H1 (cell line): ENCODE results near the gene CHSY1. TPM values are rescaled to one million over a fixed set of nuclear protein-coding genes. Genes with fewer than 3 reads are reported as not detected.

Experiments used
- CTCF ChIA-PET: fragments of 300-600 bp; sonication (Branson Sonifier 250); formaldehyde crosslinking; loops from one replicate; lab custom pipeline; 2021; ENCODE audit not compliant: partially characterized antibody; lab: Charles Lee
- POLR2A ChIA-PET: fragments of 300-600 bp; sonication (Branson Sonifier 250); formaldehyde crosslinking; loops from one replicate; lab custom pipeline; 2021; ENCODE audit warnings: inconsistent platforms; ENCODE audit not compliant: partially characterized antibody; lab: Charles Lee
- DNase-seq, 2 experiments: peaks; one replicate each; pipeline versions ENCODE4 v3.0.0 to v3.0.0-alpha.2; 2010 to 2022; ENCODE audit warnings: low spot score in 2 of 2, low read depth in 1 of 2, mixed read lengths in 1 of 2
- FAIRE-seq: peaks from 2 replicates; lab custom pipeline; 2011; peaks lifted over from hg19 to GRCh38; lab: Jason Lieb, UNC
- H2AFZ ChIP-seq: 2 replicates; pipeline ENCODE4 v1.8.1; 2012; ENCODE audit warnings: low read length, inconsistent platforms
- H2AK5ac ChIP-seq: 2 replicates; pipeline ENCODE4 v1.6.1; 2013; ENCODE audit warnings: low read depth, low read length
- H2BK120ac ChIP-seq: replicated peaks from 2 replicates; pipeline ENCODE3; 2013; ENCODE audit warnings: low read depth, low read length, inconsistent platforms
- H2BK12ac ChIP-seq: 2 replicates; pipeline ENCODE4 v1.6.1; 2013; ENCODE audit warnings: low read depth, low read length
- H2BK15ac ChIP-seq: 2 replicates; pipeline ENCODE4 v1.6.1; 2013; ENCODE audit warnings: low read length
- H2BK20ac ChIP-seq: 2 replicates; pipeline ENCODE4 v1.6.1; 2013; ENCODE audit warnings: low read length
- H2BK5ac ChIP-seq: 2 replicates; pipeline ENCODE4 v1.6.1; 2013; ENCODE audit warnings: low read depth, low read length
- H3K14ac ChIP-seq: 2 replicates; pipeline ENCODE4 v1.6.1; 2013; ENCODE audit warnings: inconsistent platforms; ENCODE audit not compliant: insufficient read length
- H3K18ac ChIP-seq: 2 replicates; pipeline ENCODE4 v1.6.1; 2013; ENCODE audit warnings: low read length; ENCODE audit errors: extremely low read depth
- H3K23ac ChIP-seq: 2 replicates; pipeline ENCODE4 v1.6.1; 2013; ENCODE audit warnings: inconsistent platforms; ENCODE audit not compliant: insufficient read length
- H3K23me2 ChIP-seq: 2 replicates; pipeline ENCODE4 v1.6.1; 2013; ENCODE audit warnings: low read depth, low read length
- H3K27ac ChIP-seq: 2 replicates; pipeline ENCODE4 v1.6.1; 2011; ENCODE audit warnings: low read depth, low read length, inconsistent platforms
- H3K27me3 ChIP-seq, 4 experiments: replicated peaks in 1 of 4; 1 replicate in 1 of 4; 2 replicates in 3 of 4; pipeline versions ENCODE4 v1.6.1 to v1.8.1; 2011 to 2013; ENCODE audit warnings: low read length in 3 of 4, mild to moderate bottlenecking in 3 of 4, inconsistent platforms in 2 of 4, mixed read lengths in 2 of 4, moderate library complexity in 1 of 4; ENCODE audit not compliant: control insufficient read depth in 3 of 4, insufficient read depth in 3 of 4; ENCODE audit errors: extremely low read depth in 1 of 4
- H3K36me3 ChIP-seq, 4 experiments: 2 replicates each; pipeline versions ENCODE4 v1.6.1 to v1.8.1; 2011 to 2013; ENCODE audit warnings: mild to moderate bottlenecking in 4 of 4, low read length in 3 of 4, moderate library complexity in 2 of 4, control low read depth in 1 of 4, inconsistent platforms in 1 of 4; ENCODE audit not compliant: insufficient read depth in 4 of 4, control insufficient read depth in 2 of 4
- H3K4ac ChIP-seq: replicated peaks from 2 replicates; pipeline ENCODE3; 2013; ENCODE audit warnings: low read length, low read depth, mixed read lengths, inconsistent platforms; ENCODE audit not compliant: insufficient read length
- H3K4me1 ChIP-seq, 4 experiments: replicated peaks in 1 of 4; 1 replicate in 1 of 4; 2 replicates in 3 of 4; pipeline versions ENCODE4 v1.6.1 to v1.8.1; 2011 to 2013; ENCODE audit warnings: low read length in 3 of 4, inconsistent platforms in 2 of 4, mixed read lengths in 1 of 4; ENCODE audit not compliant: insufficient read depth in 4 of 4, control insufficient read depth in 3 of 4
- H3K4me2 ChIP-seq, 2 experiments: 2 replicates each; pipeline versions ENCODE4 v1.6.1 to v1.8.1; 2011 to 2013; ENCODE audit warnings: low read depth in 2 of 2, low read length in 2 of 2, control low read depth in 1 of 2, inconsistent platforms in 1 of 2, mild to moderate bottlenecking in 1 of 2; ENCODE audit not compliant: insufficient read depth in 1 of 2
- H3K4me3 ChIP-seq, 4 experiments: fragments of 200-600, 300-600 bp in 1 of 4; sonication (generic), shearing (Covaris generic), sonication (Bioruptor Twin) in 1 of 4; 2 replicates each; pipeline versions ENCODE4 v1.5.1 to v1.8.1; 2011 to 2016; ENCODE audit warnings: low read length in 4 of 4, low read depth in 3 of 4, control low read depth in 2 of 4, inconsistent platforms in 2 of 4, mild to moderate bottlenecking in 2 of 4, mixed read lengths in 1 of 4, moderate library complexity in 1 of 4; ENCODE audit not compliant: insufficient read depth in 2 of 4; ENCODE audit errors: extremely low read depth in 1 of 4
- H3K56ac ChIP-seq: replicated peaks from 2 replicates; pipeline ENCODE3; 2013; ENCODE audit warnings: low read depth, mild to moderate bottlenecking, mixed read lengths, low read length, inconsistent platforms; ENCODE audit not compliant: insufficient read length
- H3K79me1 ChIP-seq: 2 replicates; pipeline ENCODE4 v1.6.1; 2013; ENCODE audit warnings: low read depth, low read length, control low read depth
- H3K79me2 ChIP-seq, 2 experiments: 2 replicates each; pipeline versions ENCODE4 v1.6.1 to v1.8.1; 2012 to 2013; ENCODE audit warnings: low read length in 2 of 2, mild to moderate bottlenecking in 2 of 2, inconsistent platforms in 1 of 2; ENCODE audit not compliant: insufficient read depth in 2 of 2, control insufficient read depth in 1 of 2
- H3K9ac ChIP-seq, 4 experiments: replicated peaks in 1 of 4; 1 replicate in 1 of 4; 2 replicates in 3 of 4; pipeline versions ENCODE4 v1.6.1 to v1.8.1; 2011 to 2013; ENCODE audit warnings: low read depth in 3 of 4, low read length in 3 of 4, control low read depth in 2 of 4, mild to moderate bottlenecking in 2 of 4, moderate library complexity in 2 of 4, inconsistent platforms in 1 of 4; ENCODE audit errors: extremely low read depth in 1 of 4
- H3K9me3 ChIP-seq, 2 experiments: 2 replicates each; pipeline versions ENCODE4 v1.6.1 to v1.8.1; 2012 to 2013; ENCODE audit warnings: mild to moderate bottlenecking in 2 of 2, moderate library complexity in 2 of 2, control low read depth in 1 of 2, inconsistent platforms in 1 of 2, low read depth in 1 of 2, low read length in 1 of 2, mixed read lengths in 1 of 2; ENCODE audit not compliant: insufficient read depth in 2 of 2
- H4K20me1 ChIP-seq, 2 experiments: replicated peaks in 1 of 2; 2 replicates each; pipeline versions ENCODE3 to v1.8.1; 2011 to 2013; ENCODE audit warnings: inconsistent platforms in 2 of 2, low read length in 2 of 2, mild to moderate bottlenecking in 1 of 2; ENCODE audit not compliant: insufficient read depth in 2 of 2, control insufficient read depth in 1 of 2
- H4K5ac ChIP-seq: 2 replicates; pipeline ENCODE4 v1.6.1; 2013; ENCODE audit warnings: low read length, low read depth, mixed read lengths, inconsistent platforms; ENCODE audit not compliant: insufficient read length
- H4K8ac ChIP-seq: 2 replicates; pipeline ENCODE4 v1.8.0; 2013; ENCODE audit warnings: mild to moderate bottlenecking, moderate library complexity, low read length, inconsistent platforms; ENCODE audit not compliant: insufficient read depth; ENCODE audit errors: extremely low read depth
- H4K91ac ChIP-seq: replicated peaks from 2 replicates; pipeline ENCODE3; 2013; ENCODE audit warnings: low read length, mixed read lengths, inconsistent platforms; ENCODE audit not compliant: insufficient read length
- CEBPB ChIP-seq: IDR thresholded peaks from 2 replicates; pipeline ENCODE4 v1.6.1; 2012; ENCODE audit warnings: low read depth, low read length
- EP300 ChIP-seq, 2 experiments: IDR thresholded peaks; 1 replicate in 1 of 2; 2 replicates in 1 of 2; pipeline ENCODE4 v1.6.1; 2011 to 2012; ENCODE audit warnings: low read depth in 2 of 2, low read length in 2 of 2, mild to moderate bottlenecking in 2 of 2, borderline replicate concordance in 1 of 2, inconsistent platforms in 1 of 2, moderate library complexity in 1 of 2
- MAFK ChIP-seq: IDR thresholded peaks from 2 replicates; pipeline ENCODE4 v1.6.1; 2012; ENCODE audit warnings: low read depth, mild to moderate bottlenecking, improper control_type of control experiment, low read length
- NANOG ChIP-seq: IDR thresholded peaks from 2 replicates; pipeline ENCODE4 v1.6.1; 2011; ENCODE audit warnings: low read length, low read depth, mild to moderate bottlenecking, inconsistent platforms; ENCODE audit not compliant: insufficient read depth, poor library complexity, severe bottlenecking
- POU5F1 ChIP-seq: IDR thresholded peaks from 2 replicates; pipeline ENCODE4 v1.6.1; 2011; ENCODE audit warnings: low read depth, mild to moderate bottlenecking, low read length, moderate library complexity
- RNF2 ChIP-seq: fragments of 200-900, 300-1000 bp; sonication (generic); IDR thresholded peaks from 2 replicates; pipeline ENCODE4 v1.7.1; 2016; ENCODE audit warnings: borderline replicate concordance, low read depth, mild to moderate bottlenecking, antibody characterized with exemption, low read length; ENCODE audit not compliant: poor library complexity, severe bottlenecking; ENCODE audit errors: missing control alignments
- RXRA ChIP-seq: IDR thresholded peaks from 2 replicates; pipeline ENCODE4 v1.6.1; 2011; ENCODE audit warnings: low read depth, mild to moderate bottlenecking, low read length, moderate library complexity; ENCODE audit not compliant: insufficient read depth
- SP1 ChIP-seq: IDR thresholded peaks from 2 replicates; pipeline ENCODE4 v1.6.1; 2011; ENCODE audit warnings: low read depth, low read length
- SUZ12 ChIP-seq: fragments of 200-600 bp; sonication (generic); IDR thresholded peaks from 2 replicates; pipeline ENCODE4 v1.6.1; 2012; ENCODE audit warnings: mild to moderate bottlenecking, inconsistent platforms, low read length, moderate library complexity, mixed read lengths
- USF2 ChIP-seq: IDR thresholded peaks from 2 replicates; pipeline ENCODE4 v1.6.1; 2011; ENCODE audit warnings: low read length, improper control_type of control experiment
- WGBS, 2 experiments: shearing (Covaris generic) in 1 of 2; methylation state at CpG; one replicate each; pipeline versions ENCODE4 v1.1.6 to v1.1.7; 2013 to 2015; ENCODE audit warnings: low lambda C conversion rate in 2 of 2, mixed read lengths in 2 of 2, inconsistent platforms in 1 of 2, low coverage in 1 of 2, missing lambda C conversion rate in 1 of 2; ENCODE audit not compliant: insufficient replicate concordance in 2 of 2, insufficient coverage in 1 of 2, insufficient read length in 1 of 2; ENCODE audit errors: extremely low coverage in 1 of 2, missing lambda C conversion rate in 1 of 2; 5-methylcytosine and 5-hydroxymethylcytosine counted together
- polyA plus RNA-seq, 7 experiments: library from polyadenylated mRNA; depleted of rRNA in 3 of 7; stranded (reverse) in 5 of 7; unstranded in 2 of 7; fragments of >200 nt in 5 of 7; fragments of 200-250 nt in 2 of 7; gene quantifications; 1 replicate in 5 of 7; 2 replicates in 1 of 7; 4 replicates in 1 of 7; pipeline versions ENCODE4 v1.2.1 to v1.2.3, GENCODE V29; 2011 to 2013; ENCODE audit warnings: missing spikeins in 2 of 7, mixed read lengths in 2 of 7
- total RNA-seq: library from RNA; stranded (reverse); fragmentation: NEBNext Ultra II Directional; extraction: Animal tissue kit (Norgen Biotek cat#: 25700); gene quantifications from 2 replicates; pipeline ENCODE4 v1.2.1, GENCODE V29; 2021

CHSY1 gene
- total and polyA plus RNA-seq, 2 of the 8 experiments (the other 6 are each of a cell fraction or from before 2014, with no cell fraction given): 24.9 to 60.7 TPM

DNA sequence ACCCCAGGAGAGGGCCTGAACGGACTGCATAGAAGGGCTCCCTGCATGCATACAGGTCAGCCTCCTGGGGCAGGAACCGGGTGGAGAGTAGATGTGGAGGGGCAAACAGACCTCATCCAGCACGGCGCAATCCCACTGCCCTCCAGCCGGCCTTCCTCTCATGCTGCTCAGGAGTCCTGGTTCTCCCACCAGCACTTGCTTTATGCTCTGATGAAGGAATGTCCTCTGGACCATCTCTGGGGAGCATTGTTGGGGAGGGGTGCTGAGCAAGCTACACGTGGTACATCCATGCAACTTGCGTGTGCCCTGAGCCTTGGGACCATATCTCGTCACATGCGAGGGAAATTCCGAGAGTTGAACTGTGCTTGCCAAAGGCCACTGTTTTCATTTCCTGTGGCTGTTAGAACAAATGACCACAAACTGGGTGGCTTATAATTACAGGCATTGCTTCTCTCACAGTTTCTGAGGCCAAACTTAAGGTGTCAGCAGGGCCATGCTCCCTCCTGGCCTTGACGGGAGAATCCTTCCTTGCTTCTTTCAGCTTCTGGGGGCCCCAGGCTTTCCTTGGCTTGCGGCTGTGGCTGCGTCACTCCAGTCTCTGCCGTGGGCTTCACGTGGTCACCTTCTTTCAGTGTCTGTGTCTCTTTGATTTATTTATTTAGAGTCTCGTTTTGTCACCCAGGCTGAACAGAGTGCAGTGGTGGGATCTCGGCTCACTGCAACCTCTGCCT lies 13.2 kb upstream of the CHSY1 start:
- H2AFZ ChIP-seq: no peak overlapping the region
- TF ChIP-seq SUZ12 (no peak), RXRA (no peak), MAFK (no peak), EP300 (IDR thresholded peaks at IDR 0.05; ENCODE audit: borderline replicate concordance in 1 of 2, low read depth in 2 of 2, low read length in 2 of 2) (no peak), POU5F1 (no peak), SP1 (no peak), CEBPB (no peak), RNF2 (no peak), NANOG (no peak), USF2 (no peak)

More for the DNA sequence above, 13.2 kb upstream of the CHSY1 start:
- CTCF ChIA-PET: interaction anchor here (1.0 to 6.3 kb wide), 4 partner anchors 9 to 251 kb away, joined by 3 to 62 read pairs (median 8); no protein-coding TSS in a partner anchor
- H3K4ac ChIP-seq: no peak overlapping the region
- no peak overlapping the region for H2BK20ac ChIP-seq
- no peak overlapping the region for H3K4me3 ChIP-seq
- H4K91ac ChIP-seq: no peak overlapping the region
- H3K36me3 ChIP-seq: 0 out of 8 replicates have a peak, but pooled peaks cover 0 to 2% (median 0%) of the 10 kb centered on the region in 4 experiments
- H3K23me2 ChIP-seq: no peaks in the 10 kb centered on the region
- 93% methylated on average over 17 of the region's 17 CpGs; no CpG with 5 or more reads in 1 of the 2 experiments for WGBS, 2 experiments
- FAIRE-seq (no peak), DNase-seq (no peak)
- H3K27me3 ChIP-seq: no peaks in the 10 kb centered on the region
- H4K20me1 ChIP-seq: peaks cover 0 to 2% of the 10 kb centered on the region in 2 experiments
- no peak overlapping the region for H2BK5ac ChIP-seq
- no peak overlapping the region for H3K27ac ChIP-seq
- no peaks in the 10 kb centered on the region for H3K79me2 ChIP-seq
- H3K9ac ChIP-seq: no peak overlapping the region
- no peak overlapping the region for H3K56ac ChIP-seq
- H2AK5ac ChIP-seq: no peak overlapping the region
- no peak overlapping the region for H3K4me2 ChIP-seq
- no peak overlapping the region for H3K18ac ChIP-seq
- no peak overlapping the region for H3K14ac ChIP-seq
- no peak overlapping the region for H3K23ac ChIP-seq
- POLR2A ChIA-PET: interaction anchor here (1.0 kb wide), 1 partner anchor 10 kb away, joined by 3 read pairs; no protein-coding TSS in a partner anchor
- peaks cover 0 to 2% (median 0%) of the 10 kb centered on the region in 4 experiments; a peak in 1 of 7 replicates for H3K4me1 ChIP-seq
- H2BK12ac ChIP-seq: no peak overlapping the region
- no peak overlapping the region for H2BK15ac ChIP-seq
- H3K9me3 ChIP-seq: no peaks in the 10 kb centered on the region
- H4K8ac ChIP-seq: no peak overlapping the region
- H2BK120ac ChIP-seq: no peak overlapping the region
- no peaks in the 10 kb centered on the region for H3K79me1 ChIP-seq
- no peak overlapping the region for H4K5ac ChIP-seq
